HL-60 (cell line): Measurements from ENCODE around the gene EDIL3.

Experiments used
- CTCF ChIP-seq: IDR thresholded peaks from one replicate; pipeline ENCODE4 v1.5.1; 2011; ENCODE audit warnings: low read length, control low read depth, inconsistent platforms; ENCODE audit not compliant: insufficient read depth
- GABPA ChIP-seq: IDR thresholded peaks from 2 replicates; pipeline ENCODE4 v1.6.1; 2012; ENCODE audit warnings: low read depth
- POLR2AphosphoS5 ChIP-seq: IDR thresholded peaks from 2 replicates; pipeline ENCODE4 v1.6.1; 2012; ENCODE audit warnings: low read depth
- TF ChIP-seq, protein P1 (sequence below): IDR thresholded peaks from 2 replicates; pipeline ENCODE4 v1.6.1; 2012; ENCODE audit warnings: low read depth; ENCODE audit not compliant: insufficient replicate concordance

DNA sequence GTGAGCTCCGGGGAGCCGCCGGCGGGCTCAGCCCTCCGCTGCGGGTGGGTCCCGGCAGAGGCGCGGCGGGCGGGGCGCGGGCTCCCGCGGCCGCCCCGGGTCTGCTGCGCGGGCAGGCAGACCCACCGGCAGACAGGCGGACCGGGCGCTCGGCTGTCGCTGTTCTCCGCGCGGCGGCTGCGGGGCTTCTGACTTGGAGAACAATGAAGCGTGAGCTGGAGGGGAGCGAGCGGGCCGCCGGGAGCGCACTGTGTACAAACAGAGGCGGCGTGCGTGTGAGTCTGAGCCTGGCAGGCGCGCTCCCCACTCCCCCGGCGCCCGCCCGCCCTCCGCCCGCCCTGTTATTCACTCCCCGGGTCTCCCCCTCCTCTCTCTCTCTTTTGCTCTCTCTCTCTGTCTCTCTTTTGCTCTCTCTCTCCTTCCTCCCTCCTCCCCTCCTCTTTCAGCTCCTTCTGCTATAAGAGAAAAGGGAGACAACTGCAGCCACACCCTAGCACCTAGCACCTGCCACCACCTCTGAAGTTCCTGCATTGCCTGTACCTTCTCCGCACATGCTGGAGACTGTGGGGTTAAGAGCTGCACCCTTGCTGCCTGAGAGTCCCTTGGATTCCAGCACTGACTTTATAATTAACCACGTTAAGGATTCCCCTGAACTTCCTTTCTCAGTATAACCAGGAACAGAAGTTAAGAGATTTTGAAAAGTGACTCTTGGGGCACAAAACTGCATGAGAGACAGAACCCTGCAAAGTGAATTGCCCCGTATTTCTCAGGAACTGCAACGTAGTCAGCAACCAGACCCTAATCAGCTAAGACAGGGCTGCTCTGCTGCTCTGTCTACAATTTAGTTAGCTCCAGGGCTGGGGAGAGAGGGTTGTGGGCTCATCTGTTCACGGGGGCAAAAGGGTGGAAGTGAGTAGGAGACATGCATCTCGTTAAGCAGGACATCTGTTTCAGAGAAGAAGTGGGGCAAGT, at the start of gene EDIL3:
- TF ChIP-seq CTCF = no peak
- TF ChIP-seq, protein P1, sequence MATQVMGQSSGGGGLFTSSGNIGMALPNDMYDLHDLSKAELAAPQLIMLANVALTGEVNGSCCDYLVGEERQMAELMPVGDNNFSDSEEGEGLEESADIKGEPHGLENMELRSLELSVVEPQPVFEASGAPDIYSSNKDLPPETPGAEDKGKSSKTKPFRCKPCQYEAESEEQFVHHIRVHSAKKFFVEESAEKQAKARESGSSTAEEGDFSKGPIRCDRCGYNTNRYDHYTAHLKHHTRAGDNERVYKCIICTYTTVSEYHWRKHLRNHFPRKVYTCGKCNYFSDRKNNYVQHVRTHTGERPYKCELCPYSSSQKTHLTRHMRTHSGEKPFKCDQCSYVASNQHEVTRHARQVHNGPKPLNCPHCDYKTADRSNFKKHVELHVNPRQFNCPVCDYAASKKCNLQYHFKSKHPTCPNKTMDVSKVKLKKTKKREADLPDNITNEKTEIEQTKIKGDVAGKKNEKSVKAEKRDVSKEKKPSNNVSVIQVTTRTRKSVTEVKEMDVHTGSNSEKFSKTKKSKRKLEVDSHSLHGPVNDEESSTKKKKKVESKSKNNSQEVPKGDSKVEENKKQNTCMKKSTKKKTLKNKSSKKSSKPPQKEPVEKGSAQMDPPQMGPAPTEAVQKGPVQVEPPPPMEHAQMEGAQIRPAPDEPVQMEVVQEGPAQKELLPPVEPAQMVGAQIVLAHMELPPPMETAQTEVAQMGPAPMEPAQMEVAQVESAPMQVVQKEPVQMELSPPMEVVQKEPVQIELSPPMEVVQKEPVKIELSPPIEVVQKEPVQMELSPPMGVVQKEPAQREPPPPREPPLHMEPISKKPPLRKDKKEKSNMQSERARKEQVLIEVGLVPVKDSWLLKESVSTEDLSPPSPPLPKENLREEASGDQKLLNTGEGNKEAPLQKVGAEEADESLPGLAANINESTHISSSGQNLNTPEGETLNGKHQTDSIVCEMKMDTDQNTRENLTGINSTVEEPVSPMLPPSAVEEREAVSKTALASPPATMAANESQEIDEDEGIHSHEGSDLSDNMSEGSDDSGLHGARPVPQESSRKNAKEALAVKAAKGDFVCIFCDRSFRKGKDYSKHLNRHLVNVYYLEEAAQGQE = no peak
- no peak for TF ChIP-seq POLR2AphosphoS5
- TF ChIP-seq GABPA = no peak
